ENCODE data around the gene ELK4.

DNA sequence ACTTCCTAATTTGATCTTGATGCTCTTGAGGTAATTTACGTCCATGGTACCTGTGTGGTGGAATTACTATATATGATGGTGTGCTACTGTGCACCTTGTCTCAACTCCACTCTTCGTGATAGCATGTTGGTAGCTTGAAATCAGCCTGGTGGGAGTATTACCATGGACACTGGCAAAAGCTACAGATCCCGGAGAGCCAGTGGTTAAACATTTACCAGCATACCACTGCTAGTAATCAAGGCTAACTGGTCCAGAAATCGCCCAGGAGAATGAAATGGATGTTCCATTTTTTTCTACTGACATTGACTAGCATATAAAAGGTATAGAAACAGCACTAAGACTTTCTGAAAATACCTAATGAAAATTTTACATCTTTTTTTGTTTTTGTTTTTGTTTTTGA lies 30.6 kb downstream of the ELK4 start:
- TF ChIP-seq, protein P1, sequence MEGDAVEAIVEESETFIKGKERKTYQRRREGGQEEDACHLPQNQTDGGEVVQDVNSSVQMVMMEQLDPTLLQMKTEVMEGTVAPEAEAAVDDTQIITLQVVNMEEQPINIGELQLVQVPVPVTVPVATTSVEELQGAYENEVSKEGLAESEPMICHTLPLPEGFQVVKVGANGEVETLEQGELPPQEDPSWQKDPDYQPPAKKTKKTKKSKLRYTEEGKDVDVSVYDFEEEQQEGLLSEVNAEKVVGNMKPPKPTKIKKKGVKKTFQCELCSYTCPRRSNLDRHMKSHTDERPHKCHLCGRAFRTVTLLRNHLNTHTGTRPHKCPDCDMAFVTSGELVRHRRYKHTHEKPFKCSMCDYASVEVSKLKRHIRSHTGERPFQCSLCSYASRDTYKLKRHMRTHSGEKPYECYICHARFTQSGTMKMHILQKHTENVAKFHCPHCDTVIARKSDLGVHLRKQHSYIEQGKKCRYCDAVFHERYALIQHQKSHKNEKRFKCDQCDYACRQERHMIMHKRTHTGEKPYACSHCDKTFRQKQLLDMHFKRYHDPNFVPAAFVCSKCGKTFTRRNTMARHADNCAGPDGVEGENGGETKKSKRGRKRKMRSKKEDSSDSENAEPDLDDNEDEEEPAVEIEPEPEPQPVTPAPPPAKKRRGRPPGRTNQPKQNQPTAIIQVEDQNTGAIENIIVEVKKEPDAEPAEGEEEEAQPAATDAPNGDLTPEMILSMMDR (conservative IDR thresholded peaks at IDR 0.05), result no peak
- TF ChIP-seq ZFX (IDR thresholded peaks at IDR 0.05), result no peak
